Neural crest cell (in vitro differentiated cells): ENCODE data around the gene UXS1. TPM values are rescaled to one million over a fixed set of nuclear protein-coding genes. Genes with fewer than 3 reads are reported as not detected.

Source experiments
- DNase-seq: peaks from one replicate; pipeline ENCODE4 v3.0.0; 2021; ENCODE audit warnings: low read depth, mixed read lengths, low spot score
- H3K27ac Mint-ChIP-seq: one replicate; pipeline ENCODE4 v1.8.0; 2021; ENCODE audit warnings: mild to moderate bottlenecking, mixed read lengths; ENCODE audit not compliant: unreplicated experiment
- H3K27me3 Mint-ChIP-seq: 2 replicates; pipeline ENCODE4 v1.8.0; 2021; ENCODE audit warnings: low read depth, mild to moderate bottlenecking, mixed read lengths
- H3K36me3 Mint-ChIP-seq: 2 replicates; pipeline ENCODE4 v1.8.0; 2021; ENCODE audit warnings: low read depth, mild to moderate bottlenecking, mixed read lengths
- H3K4me1 Mint-ChIP-seq: 2 replicates; pipeline ENCODE4 v1.8.0; 2021; ENCODE audit warnings: mixed read lengths
- H3K4me3 Mint-ChIP-seq: one replicate; pipeline ENCODE4 v1.8.0; 2021; ENCODE audit warnings: mild to moderate bottlenecking, mixed read lengths
- H3K9me3 Mint-ChIP-seq: 2 replicates; pipeline ENCODE4 v1.8.0; 2021; ENCODE audit warnings: mixed read lengths
- total RNA-seq: library from RNA; stranded (reverse); gene quantifications from 2 replicates; pipeline ENCODE4 v1.2.1, GENCODE V29; 2021
- TF ChIP-seq, protein P1 (sequence below): fragments of 200-600 bp; sonication (generic); conservative IDR thresholded peaks from 2 replicates; pipeline ENCODE4 v1.5.0; 2021; ENCODE audit warnings: antibody characterized with exemption, mild to moderate bottlenecking

Gene UXS1
- total RNA-seq, 1 donor from 2014 or later, result 55.4 TPM

DNA sequence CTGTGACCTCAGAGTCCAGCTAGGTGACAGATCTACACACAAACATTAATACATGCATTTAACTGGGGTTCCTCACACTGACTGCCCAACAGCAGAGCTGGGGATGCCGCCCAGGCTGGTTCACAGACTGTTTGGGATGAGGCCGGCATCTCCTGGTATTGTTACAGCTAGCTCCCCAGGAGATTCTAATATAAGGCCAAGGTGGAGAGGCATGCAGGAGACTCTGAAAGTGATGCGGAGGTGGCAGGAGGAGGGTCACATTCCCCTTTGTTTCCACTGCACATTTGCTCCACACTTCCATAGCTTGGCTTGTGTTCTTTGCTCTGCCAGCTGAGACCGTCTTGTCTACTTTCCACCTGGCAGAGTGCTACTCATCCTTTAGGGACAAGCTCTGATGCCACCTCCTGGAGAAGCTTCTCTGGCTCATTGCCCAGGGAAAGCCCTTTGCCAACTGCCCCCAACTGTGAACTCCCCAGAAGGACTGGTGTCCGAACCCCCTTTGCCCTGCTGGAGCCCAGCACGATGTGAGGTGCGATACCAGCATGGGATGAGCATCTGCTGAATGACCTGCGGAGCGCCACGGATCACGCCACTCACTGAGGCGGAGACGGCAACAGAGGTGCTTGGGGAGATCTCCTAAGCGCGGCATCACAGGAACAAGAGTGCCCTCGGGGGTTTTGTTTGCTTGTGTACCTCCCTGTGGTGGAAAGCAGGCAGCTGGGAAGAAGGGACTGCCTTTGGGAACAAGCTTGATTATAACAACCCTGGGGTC lies 88.8 kb downstream of the UXS1 start:
- Mint-ChIP-seq H3K4me3 (no peak overlapping the region), H3K27ac (no peak overlapping the region), H3K36me3 (no peaks in the 10 kb centered on the region), H3K4me1 (peaks cover 11% of the 10 kb centered on the region), H3K27me3 (no peaks in the 10 kb centered on the region), H3K9me3 (no peaks in the 10 kb centered on the region)
- TF ChIP-seq, protein P1, sequence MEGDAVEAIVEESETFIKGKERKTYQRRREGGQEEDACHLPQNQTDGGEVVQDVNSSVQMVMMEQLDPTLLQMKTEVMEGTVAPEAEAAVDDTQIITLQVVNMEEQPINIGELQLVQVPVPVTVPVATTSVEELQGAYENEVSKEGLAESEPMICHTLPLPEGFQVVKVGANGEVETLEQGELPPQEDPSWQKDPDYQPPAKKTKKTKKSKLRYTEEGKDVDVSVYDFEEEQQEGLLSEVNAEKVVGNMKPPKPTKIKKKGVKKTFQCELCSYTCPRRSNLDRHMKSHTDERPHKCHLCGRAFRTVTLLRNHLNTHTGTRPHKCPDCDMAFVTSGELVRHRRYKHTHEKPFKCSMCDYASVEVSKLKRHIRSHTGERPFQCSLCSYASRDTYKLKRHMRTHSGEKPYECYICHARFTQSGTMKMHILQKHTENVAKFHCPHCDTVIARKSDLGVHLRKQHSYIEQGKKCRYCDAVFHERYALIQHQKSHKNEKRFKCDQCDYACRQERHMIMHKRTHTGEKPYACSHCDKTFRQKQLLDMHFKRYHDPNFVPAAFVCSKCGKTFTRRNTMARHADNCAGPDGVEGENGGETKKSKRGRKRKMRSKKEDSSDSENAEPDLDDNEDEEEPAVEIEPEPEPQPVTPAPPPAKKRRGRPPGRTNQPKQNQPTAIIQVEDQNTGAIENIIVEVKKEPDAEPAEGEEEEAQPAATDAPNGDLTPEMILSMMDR, result no peak
- no peak for DNase-seq

DNA sequence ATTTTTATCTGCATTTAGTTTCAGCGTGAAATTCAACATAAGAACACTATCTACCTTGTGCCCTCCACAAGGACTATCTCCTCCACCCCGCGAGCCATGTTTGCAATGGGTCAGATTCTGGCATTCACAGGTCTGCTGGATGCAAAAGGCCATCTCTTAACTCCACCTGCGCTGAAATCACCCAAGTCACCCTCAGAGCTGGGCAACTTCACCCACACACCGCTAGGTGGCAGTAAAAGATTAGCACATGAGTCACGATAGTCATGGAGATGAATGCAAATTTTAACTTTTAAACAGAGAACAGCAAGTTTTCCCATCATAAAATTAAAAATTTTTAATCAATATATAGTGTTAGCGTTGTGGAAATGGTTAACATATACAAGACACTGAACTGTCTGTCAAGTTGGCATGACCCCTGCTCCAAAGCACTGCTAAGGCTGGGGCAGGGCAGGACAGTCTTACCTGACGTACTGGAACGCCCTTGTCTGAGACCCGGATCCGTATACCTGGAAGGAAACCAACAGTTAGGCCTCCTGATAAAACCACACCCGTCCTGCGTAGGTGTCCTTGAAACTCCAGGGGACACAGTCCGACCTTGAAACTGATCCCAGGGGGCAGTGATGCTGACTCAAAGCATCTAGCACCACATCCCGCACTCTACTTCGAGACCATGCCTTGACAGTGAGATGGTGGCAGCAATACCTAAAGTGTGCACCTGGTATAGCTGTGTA lies 89.6 kb downstream of the UXS1 start:
- H3K4me3 Mint-ChIP-seq, result no peak overlapping the region
- peak; percentile 60 for DNase-seq
- no peaks in the 10 kb centered on the region for H3K9me3 Mint-ChIP-seq
- no peaks in the 10 kb centered on the region for H3K27me3 Mint-ChIP-seq
- peaks cover 11% of the 10 kb centered on the region for H3K4me1 Mint-ChIP-seq
- no peaks in the 10 kb centered on the region for H3K36me3 Mint-ChIP-seq
- H3K27ac Mint-ChIP-seq, result no peak overlapping the region
- TF ChIP-seq, protein P1, result peak; percentile 98

- peaks cover 11% of the 10 kb centered on the region for H3K4me1 Mint-ChIP-seq
- H3K27me3 Mint-ChIP-seq, result no peaks in the 10 kb centered on the region
- no peak overlapping the region for H3K4me3 Mint-ChIP-seq
- H3K27ac Mint-ChIP-seq, result no peak overlapping the region
- H3K36me3 Mint-ChIP-seq, result peaks cover 4% of the 10 kb centered on the region
- DNase-seq, result no peak
- TF ChIP-seq, protein P1, result no peak
- no peaks in the 10 kb centered on the region for H3K9me3 Mint-ChIP-seq
Measured at GRCh38 chr2:106099691-106100090, 94.4 kb downstream of the UXS1 start.

- H3K36me3 Mint-ChIP-seq, result peaks cover 7% of the 10 kb centered on the region
- H3K27ac Mint-ChIP-seq, result peak overlapping the region; percentile 72
- no peaks in the 10 kb centered on the region for H3K27me3 Mint-ChIP-seq
- TF ChIP-seq, protein P1, result no peak
- H3K4me1 Mint-ChIP-seq, result peaks cover 11% of the 10 kb centered on the region
- no peaks in the 10 kb centered on the region for H3K9me3 Mint-ChIP-seq
- H3K4me3 Mint-ChIP-seq, result no peak overlapping the region
- DNase-seq, result no peak
Measured at GRCh38 chr2:106098664-106099063, 95.4 kb downstream of the UXS1 start.

DNA sequence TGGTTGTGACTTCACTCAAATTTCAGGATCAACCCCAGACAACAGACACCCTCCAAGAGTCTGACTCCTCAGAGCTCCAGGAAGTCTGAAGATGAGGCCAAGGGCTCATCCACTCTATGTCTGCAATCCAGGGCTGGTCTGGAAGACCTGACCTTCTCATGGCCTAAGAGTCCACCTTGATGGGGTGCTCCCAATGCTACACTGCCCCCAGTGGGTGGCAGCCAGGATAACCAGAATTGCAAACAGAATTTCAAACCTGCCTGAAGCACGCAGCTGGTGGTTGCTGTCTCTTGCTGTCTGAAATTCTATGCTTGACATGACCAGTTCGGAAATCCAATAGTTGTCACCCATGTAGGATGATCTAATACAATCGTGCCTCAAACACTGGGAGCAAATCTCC lies 96.0 kb downstream of the UXS1 start:
- Mint-ChIP-seq H3K9me3 (no peaks in the 10 kb centered on the region), H3K36me3 (peaks cover 12% of the 10 kb centered on the region)

More for the DNA sequence above, 96.0 kb downstream of the UXS1 start:
- DNase-seq, result no peak
- no peak overlapping the region for H3K4me3 Mint-ChIP-seq
- H3K27me3 Mint-ChIP-seq, result no peaks in the 10 kb centered on the region
- peaks cover 8% of the 10 kb centered on the region for H3K4me1 Mint-ChIP-seq
- no peak overlapping the region for H3K27ac Mint-ChIP-seq
- TF ChIP-seq, protein P1, result peak; percentile 56
